Gastrocnemius medialis (tissue), 4 donors: ENCODE results near the gene MYLK. TPM values are rescaled to one million over a fixed set of nuclear protein-coding genes. Genes with fewer than 3 reads are reported as not detected.

ENCODE experiments used
- ATAC-seq, 2 donors: fragments of 150-250 bp; one replicate each; pipeline ENCODE4 v1.9.1; 2016
- DNase-seq, 2 donors: peaks; one replicate each; pipeline ENCODE4 v3.0.0-alpha.2; 2019
- H3K27ac ChIP-seq, 4 donors: fragments of 200-600 bp; sonication (generic); 1 replicate in 1 of 4; 2 replicates in 3 of 4; pipeline ENCODE4 v1.5.1; 2016 to 2018; ENCODE audit warnings: mild to moderate bottlenecking in 2 of 4, moderate library complexity in 1 of 4
- H3K27me3 ChIP-seq, 3 donors: fragments of 200-600 bp; sonication (generic) in 2 of 3; 1 replicate in 1 of 3; 2 replicates in 2 of 3; pipeline versions ENCODE4 v1.5.1 to v1.6.0; 2016 to 2019; ENCODE audit warnings: mild to moderate bottlenecking in 1 of 3, moderate library complexity in 1 of 3
- H3K36me3 ChIP-seq, 2 donors: fragments of 200-600 bp; sonication (generic) in 1 of 2; one replicate each; pipeline ENCODE4 v1.5.1; 2017 to 2018
- H3K4me1 ChIP-seq, 2 donors: fragments of 200-600 bp; sonication (generic) in 1 of 2; one replicate each; pipeline ENCODE4 v1.5.1; 2016 to 2017; ENCODE audit warnings: mild to moderate bottlenecking in 2 of 2
- H3K4me3 ChIP-seq, 4 donors: fragments of 200-600 bp; sonication (generic) in 3 of 4; 1 replicate in 1 of 4; 2 replicates in 3 of 4; pipeline ENCODE4 v1.5.1; 2016 to 2019; ENCODE audit warnings: mild to moderate bottlenecking in 2 of 4
- H3K9me3 ChIP-seq, 3 donors: fragments of 200-600 bp; sonication (generic) in 2 of 3; 1 replicate in 1 of 3; 2 replicates in 2 of 3; pipeline ENCODE4 v1.5.1; 2016 to 2019
- POLR2A ChIP-seq, 2 donors: fragments of 450-650 bp; IDR thresholded peaks; one replicate each; pipeline ENCODE4 v1.6.1; 2017; ENCODE audit warnings: antibody characterized with exemption in 2 of 2, mild to moderate bottlenecking in 2 of 2, moderate library complexity in 2 of 2
- in situ Hi-C, 4 donors: fragments of 200-750 bp; cut with MboI; loops; one replicate each; pipeline versions ENCODE4 v1.15.0 to v1.8.0; 2017; ENCODE audit warnings: low sequenced_read_pairs in 4 of 4
- intact Hi-C: fragments of 100-400 bp; cut with DNase I; formaldehyde crosslinking; loops from one replicate; pipeline ENCODE4 v1.15.1; 2023; ENCODE audit warnings: low total_unique reads
- total RNA-seq, 4 donors: library from RNA; depleted of rRNA; stranded (reverse); fragments of >200 nt; gene quantifications; one replicate each; pipeline versions ENCODE4 v1.1.0 to v1.2.3, GENCODE V29; 2016
- TF ChIP-seq, protein P1 (sequence below), 5 experiments: fragments of 450-650 bp in 3 of 5; fragments of 200-600 bp in 2 of 5; sonication (generic) in 2 of 5; IDR thresholded peaks in 4 of 5; conservative IDR thresholded peaks in 1 of 5; 1 replicate in 4 of 5; 2 replicates in 1 of 5; pipeline ENCODE4 v1.5.1; 2016 to 2019; ENCODE audit warnings: antibody characterized with exemption in 5 of 5, mild to moderate bottlenecking in 3 of 5, moderate library complexity in 3 of 5

MYLK gene
- total RNA-seq, 4 donors from 2014 or later = 5.6 to 19.6 (median 8.8) TPM

DNA sequence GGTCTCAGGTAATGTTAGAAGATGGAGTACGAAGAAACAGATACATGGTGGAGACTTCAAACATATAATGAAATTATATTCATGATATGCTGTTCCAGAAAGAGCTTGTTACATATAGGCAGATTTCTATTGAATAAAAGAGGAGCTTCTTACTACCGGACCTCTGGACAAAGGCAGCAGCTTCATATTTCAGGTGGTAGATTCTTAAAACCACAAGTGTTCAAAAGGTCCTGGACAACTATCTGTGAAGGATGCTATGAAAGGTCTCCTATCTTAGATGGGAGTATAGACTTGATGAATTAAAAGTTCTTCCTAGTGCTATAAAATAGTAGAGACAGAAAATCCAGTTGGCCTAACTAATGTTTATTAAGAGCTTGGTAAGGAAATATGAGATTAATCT, 43.2 kb downstream of the MYLK start:
- TF ChIP-seq POLR2A (IDR thresholded peaks at IDR 0.05) = no peak
- TF ChIP-seq, protein P1, sequence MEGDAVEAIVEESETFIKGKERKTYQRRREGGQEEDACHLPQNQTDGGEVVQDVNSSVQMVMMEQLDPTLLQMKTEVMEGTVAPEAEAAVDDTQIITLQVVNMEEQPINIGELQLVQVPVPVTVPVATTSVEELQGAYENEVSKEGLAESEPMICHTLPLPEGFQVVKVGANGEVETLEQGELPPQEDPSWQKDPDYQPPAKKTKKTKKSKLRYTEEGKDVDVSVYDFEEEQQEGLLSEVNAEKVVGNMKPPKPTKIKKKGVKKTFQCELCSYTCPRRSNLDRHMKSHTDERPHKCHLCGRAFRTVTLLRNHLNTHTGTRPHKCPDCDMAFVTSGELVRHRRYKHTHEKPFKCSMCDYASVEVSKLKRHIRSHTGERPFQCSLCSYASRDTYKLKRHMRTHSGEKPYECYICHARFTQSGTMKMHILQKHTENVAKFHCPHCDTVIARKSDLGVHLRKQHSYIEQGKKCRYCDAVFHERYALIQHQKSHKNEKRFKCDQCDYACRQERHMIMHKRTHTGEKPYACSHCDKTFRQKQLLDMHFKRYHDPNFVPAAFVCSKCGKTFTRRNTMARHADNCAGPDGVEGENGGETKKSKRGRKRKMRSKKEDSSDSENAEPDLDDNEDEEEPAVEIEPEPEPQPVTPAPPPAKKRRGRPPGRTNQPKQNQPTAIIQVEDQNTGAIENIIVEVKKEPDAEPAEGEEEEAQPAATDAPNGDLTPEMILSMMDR (IDR thresholded peaks at IDR 0.05 in 4 of 5, conservative IDR thresholded peaks at IDR 0.05 in 1 of 5) = no peak
- peaks cover 0 to 9% (median 8%) of the 10 kb centered on the region in 3 donors for H3K9me3 ChIP-seq
- H3K27me3 ChIP-seq = no peaks in the 10 kb centered on the region
- in situ Hi-C loops = no loop called here
- ATAC-seq (no peak), DNase-seq (no peak)
- H3K27ac ChIP-seq = no peak overlapping the region
- H3K36me3 ChIP-seq = no peaks in the 10 kb centered on the region
- no peak overlapping the region for H3K4me3 ChIP-seq
- intact Hi-C loops = no loop called here
- H3K4me1 ChIP-seq = no peaks in the 10 kb centered on the region

DNA sequence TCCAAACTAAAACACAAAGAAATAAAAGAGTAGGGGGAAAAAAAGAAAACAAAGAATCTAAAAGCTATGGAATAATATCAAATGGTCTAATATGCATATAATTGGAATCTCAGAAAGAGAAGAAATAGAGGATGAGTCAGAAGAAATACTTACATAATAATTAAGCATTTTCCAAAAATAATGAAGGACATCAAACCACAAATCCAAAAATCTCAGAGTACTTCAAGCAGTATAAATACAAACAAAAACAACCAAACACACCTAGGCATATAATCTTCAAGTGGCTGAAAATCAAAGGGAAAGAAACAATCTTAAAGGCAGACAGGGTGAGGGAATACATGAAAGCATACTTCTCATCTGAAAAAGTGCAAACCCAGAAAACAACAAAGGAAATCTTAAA, 46.3 kb downstream of the MYLK start:
- in situ Hi-C loops = no loop called here
- no peak overlapping the region for H3K27ac ChIP-seq
- no peaks in the 10 kb centered on the region for H3K27me3 ChIP-seq
- H3K4me3 ChIP-seq = no peak overlapping the region
- H3K9me3 ChIP-seq = peaks cover 0 to 9% (median 8%) of the 10 kb centered on the region in 3 donors
- DNase-seq (no peak), ATAC-seq (no peak)
- H3K36me3 ChIP-seq = no peaks in the 10 kb centered on the region
- H3K4me1 ChIP-seq = no peaks in the 10 kb centered on the region
- intact Hi-C loops = no loop called here
- TF ChIP-seq POLR2A (IDR thresholded peaks at IDR 0.05) = no peak
- TF ChIP-seq, protein P1 (IDR thresholded peaks at IDR 0.05 in 4 of 5, conservative IDR thresholded peaks at IDR 0.05 in 1 of 5) = no peak

DNA sequence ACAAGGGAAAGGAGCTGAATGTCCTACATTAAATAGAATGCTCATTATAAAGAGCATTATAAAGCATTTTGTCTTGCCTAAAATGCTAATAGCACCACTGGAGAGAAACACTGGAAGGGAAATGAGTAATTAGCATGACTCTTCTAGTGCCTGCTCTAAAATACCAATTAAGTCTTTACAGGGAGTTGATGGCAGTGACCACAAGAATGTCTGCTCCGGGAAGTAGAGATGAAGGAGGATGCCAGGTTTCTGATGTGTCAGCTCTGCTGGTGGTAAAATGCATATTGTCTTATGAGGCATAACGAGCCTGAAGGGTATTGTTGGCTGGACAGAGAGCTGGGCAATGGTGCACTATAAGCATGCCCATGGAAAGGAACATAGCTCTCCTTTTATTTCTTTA, 49.5 kb downstream of the MYLK start:
- H3K4me3 ChIP-seq = no peak overlapping the region
- no peak for ATAC-seq
- intact Hi-C loops = no loop called here
- DNase-seq = no peak
- H3K4me1 ChIP-seq = no peaks in the 10 kb centered on the region
- in situ Hi-C loops = no loop called here
- H3K27ac ChIP-seq = no peak overlapping the region
- H3K9me3 ChIP-seq = peaks cover 0 to 9% (median 0%) of the 10 kb centered on the region in 3 donors
- no peaks in the 10 kb centered on the region for H3K36me3 ChIP-seq
- H3K27me3 ChIP-seq = no peaks in the 10 kb centered on the region
- no peak for TF ChIP-seq POLR2A (IDR thresholded peaks at IDR 0.05)
- TF ChIP-seq, protein P1 (IDR thresholded peaks at IDR 0.05 in 4 of 5, conservative IDR thresholded peaks at IDR 0.05 in 1 of 5) = no peak

DNA sequence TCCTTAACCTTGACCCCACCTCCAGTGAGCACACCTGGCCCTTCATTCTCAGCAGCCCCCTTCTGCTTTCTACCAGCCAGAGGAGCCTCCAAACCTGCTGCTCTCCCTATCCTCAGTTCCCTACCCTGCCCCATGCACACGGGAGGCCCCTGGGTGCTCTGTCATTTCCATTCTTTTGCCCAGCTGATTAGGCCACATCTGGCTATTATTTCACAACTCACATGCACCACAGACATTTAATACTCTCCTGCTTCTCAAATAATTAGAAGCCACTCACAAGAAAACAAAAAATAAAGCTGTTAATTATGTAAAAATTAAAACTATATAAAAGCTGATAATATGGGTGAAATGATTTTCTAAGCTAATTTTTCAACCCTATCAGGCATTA, 50.7 kb downstream of the MYLK start:
- in situ Hi-C loops = no loop called here

More for the DNA sequence above, 50.7 kb downstream of the MYLK start:
- DNase-seq = no peak
- no peak overlapping the region for H3K4me3 ChIP-seq
- no peaks in the 10 kb centered on the region for H3K27me3 ChIP-seq
- peaks cover 0 to 7% (median 0%) of the 10 kb centered on the region in 3 donors for H3K9me3 ChIP-seq
- no peaks in the 10 kb centered on the region for H3K4me1 ChIP-seq
- no peak for ATAC-seq
- intact Hi-C loops = no loop called here
- no peaks in the 10 kb centered on the region for H3K36me3 ChIP-seq
- TF ChIP-seq POLR2A (IDR thresholded peaks at IDR 0.05) = no peak
- TF ChIP-seq, protein P1 (IDR thresholded peaks at IDR 0.05 in 4 of 5, conservative IDR thresholded peaks at IDR 0.05 in 1 of 5) = no peak
- H3K27ac ChIP-seq = no peak overlapping the region
